Activated CD8-positive, alpha-beta memory T cell treated with anti-CD3 and anti-CD28 coated beads for 24 hours (primary cell): ENCODE results near the gene PSMB9.
"Not testable (repeated sequence)": the region's sequence is repeated elsewhere in the genome, so short reads cannot be mapped to it uniquely, and the experiment has no call there.

ENCODE experiments used
- DNase-seq: peaks from one replicate; pipeline ENCODE4 v3.0.0-alpha.2; 2020

Gene PSMB9

GRCh38 chr6:32865724-32866443 is 11.9 kb downstream of the PSMB9 start:
- DNase-seq, result peak; percentile 56

DNA sequence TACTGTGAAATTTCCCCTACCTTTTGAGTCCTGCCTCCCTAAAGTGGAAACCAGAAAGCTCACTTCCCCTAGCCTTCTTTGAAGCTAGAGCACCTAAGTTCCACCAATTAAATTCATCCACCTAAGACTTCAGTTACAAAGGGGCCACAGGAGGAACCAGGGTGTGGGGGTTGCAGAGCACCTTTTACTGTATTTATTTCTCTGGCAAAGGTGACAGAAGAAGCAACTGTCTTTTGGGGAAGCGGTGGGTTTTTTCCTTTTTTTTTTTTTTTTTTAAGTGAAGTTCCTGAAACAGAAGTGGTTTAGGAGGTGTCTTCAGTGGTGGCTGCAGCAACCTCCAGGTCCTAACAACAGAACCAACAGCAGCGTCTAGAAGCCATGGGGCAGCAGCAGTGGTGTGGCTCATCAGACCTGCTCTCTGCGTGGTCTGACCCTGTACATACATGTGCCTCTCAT is 13.1 kb downstream of the PSMB9 start:
- peak; percentile 57 for DNase-seq

GRCh38 chr6:32867554-32868256 is 13.7 kb downstream of the PSMB9 start:
- no peak for DNase-seq

DNA sequence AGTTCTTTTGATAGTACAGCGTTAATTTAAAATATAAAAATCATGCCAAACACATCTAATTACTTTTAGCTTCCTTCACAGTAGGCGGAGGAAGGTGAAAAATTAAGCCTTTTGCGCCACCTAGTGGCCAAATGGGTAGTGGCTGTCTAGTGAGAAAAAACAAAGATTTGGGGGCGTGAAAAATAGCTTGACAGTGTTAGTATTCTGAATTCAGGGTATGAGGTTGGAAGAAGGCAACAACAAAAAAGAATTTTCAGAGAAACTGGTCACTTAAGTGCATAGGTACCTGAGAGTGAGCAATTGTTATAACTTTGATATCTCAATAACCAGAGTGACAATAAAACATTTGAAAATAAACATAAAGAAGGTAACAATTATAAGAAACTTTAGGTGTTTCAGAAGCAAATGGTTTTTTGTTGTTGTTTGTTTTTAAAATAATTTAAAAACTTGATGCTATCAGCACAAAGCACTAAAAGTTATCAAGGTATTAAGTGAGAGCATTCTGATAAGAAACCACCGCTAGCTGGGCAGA is 14.3 kb downstream of the PSMB9 start:
- DNase-seq, result peak; percentile 96

DNA sequence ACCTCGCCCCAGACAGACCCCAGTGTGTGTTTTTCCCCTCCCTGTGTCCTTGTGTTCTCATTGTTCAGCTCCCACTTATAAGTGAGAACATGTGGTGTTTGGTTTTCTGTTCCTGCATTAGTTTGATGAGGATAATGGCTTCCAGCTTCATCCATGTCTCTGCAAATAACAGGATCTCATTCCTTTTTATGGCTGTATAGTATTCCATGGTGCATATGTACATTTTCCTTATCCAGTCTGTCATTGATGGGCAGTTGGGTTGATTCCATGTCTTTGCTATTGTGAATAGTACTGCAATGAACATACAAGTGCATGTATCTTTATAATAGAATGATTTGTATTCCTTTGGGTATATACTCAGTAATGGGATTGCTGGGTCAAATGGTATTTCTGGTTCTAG is 20.0 kb downstream of the PSMB9 start:
- DNase-seq, result not testable (repeated sequence)

- no peak for DNase-seq
Measured at GRCh38 chr6:32876603-32877002, 22.6 kb downstream of the PSMB9 start.

DNA sequence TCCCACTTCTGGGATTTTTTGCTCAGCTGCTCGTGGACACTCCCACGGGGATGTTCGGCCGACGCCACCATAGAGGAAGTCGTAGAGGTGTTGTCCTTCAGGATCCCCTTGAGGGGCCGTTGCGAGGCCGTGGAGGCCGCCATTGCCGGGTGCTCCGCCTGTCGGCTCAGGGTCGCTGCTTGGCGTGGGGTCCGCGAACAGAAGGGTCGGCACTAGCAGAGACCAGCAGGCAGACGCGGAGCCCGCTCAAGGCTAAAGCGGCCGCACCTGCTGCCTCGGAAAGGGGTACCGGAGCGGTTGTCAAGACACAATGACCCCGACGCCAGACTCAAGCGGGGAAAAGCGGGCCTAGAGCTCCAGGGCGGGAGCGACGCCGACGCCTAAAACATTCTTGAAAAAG is 25.7 kb downstream of the PSMB9 start:
- no peak for DNase-seq

GRCh38 chr6:32880962-32881361 is 27.0 kb downstream of the PSMB9 start:
- DNase-seq, result not testable (repeated sequence)

DNA sequence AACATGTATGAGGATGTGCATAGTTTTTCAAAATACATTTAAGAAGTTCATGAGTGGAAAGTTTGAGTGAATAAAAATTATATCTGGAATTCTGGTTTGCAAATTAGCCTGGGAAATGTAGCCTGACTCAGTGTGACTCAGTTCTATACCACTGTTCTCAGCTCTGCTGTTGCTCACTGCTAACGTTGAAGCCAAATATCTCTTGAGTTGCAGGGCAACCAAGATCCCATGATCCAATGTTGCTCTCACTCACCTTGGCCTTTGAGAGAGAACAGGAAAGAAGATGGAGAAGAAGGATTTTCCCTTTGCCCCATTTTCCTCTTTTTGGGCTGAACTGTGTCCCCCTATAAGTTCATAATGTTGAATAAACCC is 28.9 kb downstream of the PSMB9 start:
- no peak for DNase-seq

- DNase-seq, result no peak
Measured at GRCh38 chr6:32883789-32884188, 29.8 kb downstream of the PSMB9 start.

DNA sequence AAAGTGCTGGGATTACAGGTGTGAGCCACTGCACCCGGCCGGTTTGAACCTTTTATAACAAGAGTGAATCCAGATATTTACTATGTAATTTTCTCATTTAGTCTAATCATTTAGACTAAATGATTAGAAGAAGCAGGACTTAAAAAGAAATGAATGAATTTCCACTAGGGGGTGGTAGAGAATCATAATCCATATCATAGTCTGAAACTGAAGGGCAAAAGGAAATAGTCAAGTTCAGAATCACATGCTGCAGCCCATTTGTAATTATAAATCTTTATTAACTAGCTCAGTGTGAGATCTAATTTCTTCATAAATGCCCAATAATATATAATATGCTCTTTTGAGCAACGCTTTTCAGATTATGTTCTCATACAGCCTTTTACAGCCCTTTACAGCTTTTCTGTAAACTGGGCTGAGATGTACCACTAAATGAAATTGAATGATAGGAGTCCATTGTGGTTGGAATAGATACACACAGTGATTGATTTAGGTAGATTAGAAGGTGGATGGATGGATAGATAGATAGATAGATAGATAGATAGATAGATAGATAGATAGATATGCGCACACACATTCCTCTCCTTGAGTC is 31.8 kb downstream of the PSMB9 start:
- DNase-seq, result no peak

DNA sequence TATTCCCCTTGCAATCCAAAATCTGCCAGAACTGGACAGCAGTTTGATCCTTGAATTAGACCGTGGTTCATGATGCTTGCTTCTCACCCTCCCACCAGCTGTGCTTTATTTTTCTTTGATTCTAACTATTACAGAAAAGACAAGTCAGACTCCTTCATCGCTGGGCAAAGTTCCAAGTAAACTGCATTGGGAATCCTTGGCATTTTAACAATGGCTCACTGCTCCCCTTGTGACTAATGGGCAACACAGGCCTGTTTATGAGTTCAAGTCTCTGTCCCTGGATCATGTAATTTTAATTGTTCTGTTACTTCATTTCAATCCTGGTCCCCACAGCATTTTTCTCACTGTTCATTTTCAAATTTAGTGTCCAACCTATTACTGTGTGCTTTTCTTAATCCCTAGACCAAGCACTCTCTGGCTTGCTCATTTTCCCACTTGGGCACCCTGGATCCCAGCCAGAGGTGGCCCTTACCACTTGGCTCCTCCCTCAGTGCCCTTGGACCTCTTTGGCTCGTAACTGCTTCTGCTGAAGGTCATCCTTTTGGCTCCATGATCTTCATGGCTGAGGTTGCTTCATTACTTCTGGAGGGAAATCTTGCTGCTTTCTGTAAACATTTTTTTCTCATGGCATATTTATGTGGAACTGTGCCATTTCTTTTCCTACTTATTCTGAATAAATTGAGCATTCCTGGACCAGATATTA is 32.8 kb downstream of the PSMB9 start:
- DNase-seq, result no peak

DNA sequence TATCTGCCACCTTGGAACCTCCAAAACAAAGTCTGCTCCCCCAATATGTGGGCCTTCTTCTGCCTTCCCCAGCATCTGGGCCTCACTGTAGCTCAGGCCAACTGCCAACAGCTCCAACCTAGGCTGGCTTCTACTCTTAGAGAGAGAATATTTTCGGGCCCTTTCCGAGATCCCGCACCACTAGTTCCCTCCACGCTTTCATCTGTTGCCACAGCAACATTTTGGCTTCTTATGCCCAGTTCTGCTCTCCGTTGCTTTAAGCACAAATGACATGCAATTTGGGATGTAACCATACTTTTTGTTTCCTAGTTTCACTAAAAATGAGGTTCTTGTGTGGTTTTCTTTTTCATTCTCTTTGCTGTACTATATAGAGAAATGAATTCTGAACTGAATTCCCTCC is 33.6 kb downstream of the PSMB9 start:
- no peak for DNase-seq

DNA sequence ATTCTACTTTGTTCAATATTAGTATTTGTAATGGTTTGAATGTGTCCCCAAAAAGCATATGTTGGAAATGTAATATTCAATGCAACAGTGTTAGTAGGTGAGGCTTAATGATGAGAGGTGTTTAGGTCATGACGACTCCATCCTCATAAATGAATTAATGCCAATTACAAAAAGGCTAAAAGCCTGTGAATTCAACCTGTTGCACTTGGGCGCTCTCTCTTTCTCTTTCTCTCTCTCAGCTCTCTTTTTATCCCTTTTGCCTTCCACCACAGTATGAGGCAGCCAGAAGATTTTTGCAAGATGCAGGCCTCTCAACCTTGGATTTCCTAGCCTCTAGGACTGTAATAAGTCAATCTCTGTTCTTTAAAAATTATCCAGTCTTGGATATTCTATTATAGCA is 34.6 kb downstream of the PSMB9 start:
- no peak for DNase-seq

DNA sequence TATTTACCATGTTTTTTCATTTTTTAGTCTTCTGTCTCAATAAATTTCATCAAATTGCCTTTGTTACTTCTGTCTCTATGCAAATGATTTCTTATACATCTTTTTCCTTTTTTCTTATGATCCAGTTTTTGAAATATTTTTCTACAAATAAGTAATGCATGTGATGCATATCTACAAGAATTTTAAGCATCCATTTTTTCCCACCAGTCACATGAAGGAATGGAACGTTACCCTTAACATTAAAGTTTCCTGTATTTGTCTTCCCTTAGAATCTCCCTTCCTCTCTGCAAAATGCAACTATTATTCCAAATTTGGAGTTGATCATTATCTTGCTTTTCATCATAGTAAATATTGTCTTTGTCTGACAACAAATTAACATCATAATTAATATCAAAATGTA is 35.5 kb downstream of the PSMB9 start:
- no peak for DNase-seq

DNA sequence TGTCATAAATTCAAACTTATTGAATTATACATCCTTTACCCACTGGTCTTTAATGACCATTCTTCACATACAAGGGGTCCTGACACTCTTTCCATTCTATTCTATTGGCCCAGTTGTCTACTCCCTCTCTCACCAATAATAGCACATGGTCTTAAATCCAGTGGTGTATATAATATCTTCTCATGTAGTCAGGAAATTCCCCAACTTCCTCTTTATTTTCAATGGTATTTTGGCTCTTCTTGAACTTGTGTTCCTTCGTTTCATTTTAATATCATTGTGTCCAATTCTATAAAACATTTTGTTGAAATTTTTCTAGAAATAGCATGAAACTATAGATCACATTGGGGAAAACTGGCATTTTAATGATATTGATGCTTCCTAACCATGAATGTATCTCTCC is 36.8 kb downstream of the PSMB9 start:
- DNase-seq, result no peak

GRCh38 chr6:32894085-32895005 is 40.4 kb downstream of the PSMB9 start:
- DNase-seq, result peak; percentile 99

DNA sequence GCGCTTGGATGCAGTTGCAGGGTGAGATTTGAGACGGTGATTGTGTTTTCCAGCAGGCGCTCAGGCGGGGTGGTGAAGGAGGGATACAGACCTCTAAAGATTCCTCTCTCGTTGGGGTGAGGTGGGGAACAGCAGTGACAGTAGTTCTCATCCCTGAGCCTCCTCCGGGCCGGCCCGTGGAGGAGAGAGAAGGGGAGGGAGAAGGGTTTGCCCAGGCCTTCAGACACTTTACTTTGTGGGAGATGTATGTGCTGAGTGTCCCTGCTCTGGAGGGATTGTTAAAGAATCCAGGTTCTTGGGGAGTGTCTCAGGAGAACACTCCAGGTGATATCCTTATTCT is 41.0 kb downstream of the PSMB9 start:
- no peak for DNase-seq

DNA sequence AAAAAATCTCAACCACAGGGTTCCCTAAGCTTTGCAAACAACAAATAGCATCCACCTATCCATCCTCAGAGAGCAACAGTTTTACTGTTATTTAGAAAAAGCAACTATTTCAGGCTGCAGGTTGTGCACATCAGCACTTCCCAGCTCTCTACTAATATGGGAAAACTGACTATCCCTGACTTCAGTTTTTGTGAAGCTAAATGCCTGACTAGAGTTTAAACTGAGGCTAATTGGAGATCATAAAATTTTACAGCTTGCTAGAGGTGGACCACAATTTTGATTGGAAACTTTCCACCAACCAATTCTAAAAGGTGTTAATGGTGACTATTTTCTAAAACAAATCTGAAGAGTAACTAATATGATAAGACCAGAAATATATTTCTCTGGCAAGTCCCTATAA is 50.0 kb downstream of the PSMB9 start:
- no peak for DNase-seq

GRCh38 chr6:32905078-32905477 is 51.1 kb downstream of the PSMB9 start:
- DNase-seq, result no peak

GRCh38 chr6:32906539-32906938 is 52.5 kb downstream of the PSMB9 start:
- no peak for DNase-seq

DNA sequence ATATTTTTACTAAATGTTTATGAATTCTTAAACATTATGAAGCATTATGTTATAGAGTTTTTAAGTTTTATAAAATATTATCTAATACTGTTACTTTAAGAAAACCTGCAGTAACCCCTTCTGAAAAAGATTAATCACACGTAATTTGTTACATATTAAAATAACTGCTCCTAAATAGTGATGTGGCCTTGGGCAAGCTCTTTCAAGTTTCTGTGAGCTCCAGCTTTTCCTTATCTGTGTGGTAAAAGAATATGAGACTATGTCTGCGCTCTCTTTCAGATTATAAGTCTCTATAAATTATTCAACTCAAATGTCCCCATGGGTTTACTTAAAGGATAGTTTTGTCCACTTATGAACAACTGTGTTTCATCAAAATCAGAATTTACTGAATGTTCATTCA is 54.9 kb downstream of the PSMB9 start:
- no peak for DNase-seq
